Measurements from ENCODE around the gene CRB1.

The CRB1 gene

DNA sequence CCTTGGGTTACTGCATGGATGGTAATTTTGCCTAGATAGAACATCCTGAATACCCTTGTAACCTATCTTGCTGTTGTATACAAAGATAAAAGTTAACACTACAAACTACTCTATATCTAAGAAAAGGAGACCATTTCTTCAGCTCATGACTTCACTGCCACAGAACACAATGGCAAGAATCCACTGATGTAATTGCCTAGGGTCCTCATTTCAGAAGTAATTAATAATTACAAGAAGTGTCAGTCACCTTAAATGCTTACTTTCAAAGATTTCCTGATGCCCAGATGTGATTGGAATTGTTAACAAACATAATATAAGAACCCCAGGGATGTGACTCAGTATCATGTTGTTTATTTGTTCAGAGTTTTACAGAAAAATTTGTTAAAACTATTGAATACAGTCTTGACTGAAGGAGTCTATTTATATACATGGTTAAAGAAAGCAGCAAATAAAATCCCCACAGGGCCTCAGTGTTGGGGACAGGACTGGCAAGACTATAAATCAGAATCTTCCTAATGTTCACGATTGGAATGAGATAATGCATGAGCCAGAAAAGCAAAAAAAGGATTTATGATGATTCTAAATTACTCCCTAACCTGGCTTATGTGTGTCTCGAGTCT is 83.9 kb downstream of the CRB1 start:
- no peaks in the 10 kb centered on the region for H3K9me3 Mint-ChIP-seq
- H3K27ac Mint-ChIP-seq = no peak overlapping the region
- no peak overlapping the region for H3K4me3 Mint-ChIP-seq

DNA sequence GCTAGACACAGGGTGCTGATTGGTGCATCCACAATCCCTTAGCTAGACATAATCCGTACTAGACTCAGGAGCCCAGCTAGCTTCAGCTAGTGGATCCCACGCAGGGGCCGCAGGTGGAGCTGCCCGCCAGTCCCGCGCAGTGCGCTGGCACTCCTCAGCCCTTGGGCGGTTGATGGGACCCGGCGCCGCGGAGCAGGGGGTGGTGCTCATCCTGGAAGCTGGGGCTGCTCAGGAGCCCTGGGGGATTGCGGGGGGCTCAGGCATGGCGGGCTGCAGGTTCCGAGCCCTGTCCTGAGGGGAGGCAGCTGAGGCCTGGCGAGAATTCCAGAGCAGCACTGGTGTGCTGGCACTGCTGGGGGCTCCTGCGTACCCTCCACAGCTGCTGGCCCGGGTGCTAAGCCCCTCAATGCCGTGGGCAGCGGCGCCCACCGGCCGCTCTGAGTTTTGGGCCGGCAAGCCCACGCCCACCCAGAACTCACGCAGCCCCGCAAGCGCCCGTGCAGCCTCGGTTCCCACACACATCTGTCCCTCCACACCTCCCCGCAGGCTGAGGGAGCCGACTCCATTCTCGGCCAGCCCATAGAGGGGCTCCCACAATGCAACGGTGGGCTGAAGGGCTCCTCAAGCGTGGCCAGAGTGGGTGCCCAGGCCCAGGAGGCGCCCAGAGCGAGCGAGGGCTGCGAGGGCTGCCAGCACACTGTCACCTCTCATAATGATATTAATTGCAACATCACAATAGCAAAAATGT is 87.4 kb downstream of the CRB1 start:
- Mint-ChIP-seq H3K27ac (no peak overlapping the region), H3K4me1 (no peaks in the 10 kb centered on the region), H3K36me3 (ENCODE audit: low read depth) (no peaks in the 10 kb centered on the region), H3K9me3 (no peaks in the 10 kb centered on the region), H3K27me3 (ENCODE audit: low read depth, poor library complexity) (peaks cover 8% of the 10 kb centered on the region), H3K4me3 (no peak overlapping the region)
- DNase-seq = no peak
- TF ChIP-seq, protein P1, sequence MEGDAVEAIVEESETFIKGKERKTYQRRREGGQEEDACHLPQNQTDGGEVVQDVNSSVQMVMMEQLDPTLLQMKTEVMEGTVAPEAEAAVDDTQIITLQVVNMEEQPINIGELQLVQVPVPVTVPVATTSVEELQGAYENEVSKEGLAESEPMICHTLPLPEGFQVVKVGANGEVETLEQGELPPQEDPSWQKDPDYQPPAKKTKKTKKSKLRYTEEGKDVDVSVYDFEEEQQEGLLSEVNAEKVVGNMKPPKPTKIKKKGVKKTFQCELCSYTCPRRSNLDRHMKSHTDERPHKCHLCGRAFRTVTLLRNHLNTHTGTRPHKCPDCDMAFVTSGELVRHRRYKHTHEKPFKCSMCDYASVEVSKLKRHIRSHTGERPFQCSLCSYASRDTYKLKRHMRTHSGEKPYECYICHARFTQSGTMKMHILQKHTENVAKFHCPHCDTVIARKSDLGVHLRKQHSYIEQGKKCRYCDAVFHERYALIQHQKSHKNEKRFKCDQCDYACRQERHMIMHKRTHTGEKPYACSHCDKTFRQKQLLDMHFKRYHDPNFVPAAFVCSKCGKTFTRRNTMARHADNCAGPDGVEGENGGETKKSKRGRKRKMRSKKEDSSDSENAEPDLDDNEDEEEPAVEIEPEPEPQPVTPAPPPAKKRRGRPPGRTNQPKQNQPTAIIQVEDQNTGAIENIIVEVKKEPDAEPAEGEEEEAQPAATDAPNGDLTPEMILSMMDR (IDR thresholded peaks at IDR 0.05) = no peak

More for the DNA sequence above, 83.9 kb downstream of the CRB1 start:
- TF ChIP-seq, protein P1 (IDR thresholded peaks at IDR 0.05) = no peak
- Mint-ChIP-seq H3K27me3 (ENCODE audit: low read depth, poor library complexity) (peaks cover 4% of the 10 kb centered on the region), H3K36me3 (ENCODE audit: low read depth) (no peaks in the 10 kb centered on the region), H3K4me1 (no peaks in the 10 kb centered on the region)
- no peak for DNase-seq

DNA sequence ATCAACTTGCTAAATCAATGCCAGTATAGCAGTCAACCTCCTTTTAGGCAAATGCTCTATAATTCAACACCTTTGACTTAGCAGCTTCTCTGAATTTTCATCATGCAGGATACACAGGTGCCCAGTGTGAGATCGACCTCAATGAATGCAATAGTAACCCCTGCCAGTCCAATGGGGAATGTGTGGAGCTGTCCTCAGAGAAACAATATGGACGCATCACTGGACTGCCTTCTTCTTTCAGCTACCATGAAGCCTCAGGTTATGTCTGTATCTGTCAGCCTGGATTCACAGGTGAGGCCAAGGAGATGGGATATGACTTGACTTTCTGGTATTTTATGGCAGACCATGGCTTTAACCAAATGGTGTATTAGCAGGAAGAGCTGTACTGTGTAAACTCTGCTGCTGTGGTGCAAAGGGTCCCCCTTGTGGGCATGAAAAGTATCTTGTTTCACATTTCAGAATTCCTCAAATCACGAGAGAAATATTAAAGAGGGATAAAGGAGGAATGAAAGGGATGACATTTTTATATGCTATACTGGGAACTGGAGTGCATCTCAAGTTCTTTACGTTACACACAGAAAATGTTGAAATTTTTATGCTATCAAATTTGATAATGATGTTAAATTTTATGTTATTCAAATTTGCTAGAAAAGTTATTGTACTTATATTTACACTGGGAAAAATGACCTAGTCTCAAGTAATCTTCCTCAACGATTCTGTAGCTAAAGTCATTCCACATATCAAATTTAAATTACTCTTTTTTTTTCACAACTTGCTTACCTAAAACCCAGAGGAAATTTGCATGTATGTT is 88.9 kb downstream of the CRB1 start:
- Mint-ChIP-seq H3K36me3 (ENCODE audit: low read depth) (no peaks in the 10 kb centered on the region), H3K4me1 (no peaks in the 10 kb centered on the region), H3K9me3 (no peaks in the 10 kb centered on the region), H3K27ac (peak overlapping the region; percentile 59), H3K27me3 (ENCODE audit: low read depth, poor library complexity) (peaks cover 8% of the 10 kb centered on the region), H3K4me3 (no peak overlapping the region)
- TF ChIP-seq, protein P1 (IDR thresholded peaks at IDR 0.05) = peak; percentile 72
- DNase-seq = peak; percentile 28

DNA sequence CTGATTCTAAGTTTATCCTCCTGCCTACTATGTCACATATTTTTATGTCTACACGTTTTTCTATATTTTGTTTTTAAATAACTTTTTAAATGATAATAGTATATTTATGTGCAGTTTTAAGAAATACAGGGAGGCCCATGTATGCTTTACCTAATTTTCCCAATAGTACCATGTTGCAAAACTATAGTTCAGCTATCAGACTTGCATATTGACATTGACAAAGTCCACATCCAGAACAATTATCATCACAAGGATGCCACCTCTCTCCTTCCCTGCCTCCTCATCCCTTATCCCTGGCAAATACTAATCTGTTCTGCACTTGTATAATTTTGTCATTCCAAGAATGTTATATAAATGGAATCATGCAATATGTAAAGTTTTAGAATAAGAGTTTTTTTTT is 90.9 kb downstream of the CRB1 start:
- H3K36me3 Mint-ChIP-seq (ENCODE audit: low read depth) = no peaks in the 10 kb centered on the region
- no peaks in the 10 kb centered on the region for H3K4me1 Mint-ChIP-seq

DNA sequence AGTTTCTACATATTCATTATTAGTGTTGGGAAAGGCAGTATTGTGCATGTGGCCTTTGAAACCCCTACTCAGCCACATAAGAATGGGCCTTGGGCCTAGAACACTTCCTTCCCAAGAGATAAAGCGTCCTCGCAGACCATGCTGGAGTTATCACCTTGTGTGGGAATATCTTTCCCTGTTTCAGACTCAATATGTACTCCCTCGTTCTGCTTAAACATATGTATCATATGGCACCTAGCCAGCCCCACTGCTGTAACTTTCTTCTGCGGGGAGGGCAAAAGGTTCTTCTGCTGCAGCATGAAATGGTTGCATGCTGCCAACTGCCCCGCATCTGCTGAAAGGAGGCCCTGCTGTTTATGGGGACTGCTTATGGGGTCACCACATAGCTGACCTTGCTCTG is 92.0 kb downstream of the CRB1 start:
- Mint-ChIP-seq H3K27me3 (ENCODE audit: low read depth, poor library complexity) (peaks cover 13% of the 10 kb centered on the region), H3K4me3 (no peak overlapping the region), H3K4me1 (no peaks in the 10 kb centered on the region), H3K36me3 (ENCODE audit: low read depth) (no peaks in the 10 kb centered on the region), H3K27ac (no peak overlapping the region), H3K9me3 (no peaks in the 10 kb centered on the region)
- TF ChIP-seq, protein P1 (IDR thresholded peaks at IDR 0.05) = no peak
- no peak for DNase-seq

More for the DNA sequence above, 90.9 kb downstream of the CRB1 start:
- no peaks in the 10 kb centered on the region for H3K9me3 Mint-ChIP-seq
- H3K27ac Mint-ChIP-seq = no peak overlapping the region
- TF ChIP-seq, protein P1 (IDR thresholded peaks at IDR 0.05) = no peak
- no peak for DNase-seq
- no peak overlapping the region for H3K4me3 Mint-ChIP-seq
- H3K27me3 Mint-ChIP-seq (ENCODE audit: low read depth, poor library complexity) = peaks cover 11% of the 10 kb centered on the region
